Measurements from ENCODE around the gene TLE1. TPM values are rescaled to one million over a fixed set of nuclear protein-coding genes. Genes with fewer than 3 reads are reported as not detected.

TLE1 gene
- total and polyA plus RNA-seq, 9 donors, result 25.8 to 58.1 (median 41.1) TPM

DNA sequence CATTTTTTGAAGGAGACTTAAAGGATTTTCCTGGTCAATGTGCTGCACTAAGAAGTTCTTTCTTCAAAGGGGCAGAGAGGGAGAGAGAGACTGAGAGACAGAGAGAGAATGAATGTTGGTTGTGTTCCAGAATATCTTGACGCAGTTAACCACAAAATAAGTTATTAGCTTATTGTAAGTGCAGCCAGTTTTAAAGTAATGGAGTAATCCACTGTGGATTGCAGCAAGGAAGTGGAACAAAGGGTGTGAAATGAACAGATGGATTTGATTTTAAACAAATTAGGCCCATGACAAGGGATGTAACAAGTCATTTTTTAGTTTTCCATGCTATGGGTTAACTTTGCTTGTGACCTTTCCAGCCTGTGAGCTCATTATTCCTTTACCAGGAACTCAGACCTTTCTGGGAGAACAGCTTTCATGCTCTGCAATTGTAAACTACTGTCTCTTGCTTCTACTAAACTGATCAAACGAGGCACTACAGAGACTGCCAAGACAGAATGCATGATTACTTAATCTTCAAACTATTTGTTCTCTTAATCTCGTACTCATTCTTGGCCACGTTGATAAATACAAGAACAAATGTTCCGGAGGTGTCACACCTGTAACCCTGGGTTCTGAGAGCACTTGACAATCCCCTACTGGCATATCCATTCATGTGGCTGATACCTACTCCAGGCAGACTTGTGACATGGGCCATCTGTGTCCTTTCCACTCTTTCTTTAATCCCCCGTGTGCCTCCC, 131.1 kb downstream of the TLE1 start:
- peaks cover 4% of the 10 kb centered on the region for H3K4me1 ChIP-seq (ENCODE audit: insufficient read depth)
- H3K4me3 ChIP-seq, result no peak overlapping the region
- no peaks in the 10 kb centered on the region for H3K36me3 ChIP-seq
- 17 to 20% (median 18%) methylated on average over 6 of the region's 6 CpGs for WGBS, 3 donors
- H3K9me3 ChIP-seq, result no peaks in the 10 kb centered on the region
- no peak for DNase-seq
- TF ChIP-seq, protein P1, sequence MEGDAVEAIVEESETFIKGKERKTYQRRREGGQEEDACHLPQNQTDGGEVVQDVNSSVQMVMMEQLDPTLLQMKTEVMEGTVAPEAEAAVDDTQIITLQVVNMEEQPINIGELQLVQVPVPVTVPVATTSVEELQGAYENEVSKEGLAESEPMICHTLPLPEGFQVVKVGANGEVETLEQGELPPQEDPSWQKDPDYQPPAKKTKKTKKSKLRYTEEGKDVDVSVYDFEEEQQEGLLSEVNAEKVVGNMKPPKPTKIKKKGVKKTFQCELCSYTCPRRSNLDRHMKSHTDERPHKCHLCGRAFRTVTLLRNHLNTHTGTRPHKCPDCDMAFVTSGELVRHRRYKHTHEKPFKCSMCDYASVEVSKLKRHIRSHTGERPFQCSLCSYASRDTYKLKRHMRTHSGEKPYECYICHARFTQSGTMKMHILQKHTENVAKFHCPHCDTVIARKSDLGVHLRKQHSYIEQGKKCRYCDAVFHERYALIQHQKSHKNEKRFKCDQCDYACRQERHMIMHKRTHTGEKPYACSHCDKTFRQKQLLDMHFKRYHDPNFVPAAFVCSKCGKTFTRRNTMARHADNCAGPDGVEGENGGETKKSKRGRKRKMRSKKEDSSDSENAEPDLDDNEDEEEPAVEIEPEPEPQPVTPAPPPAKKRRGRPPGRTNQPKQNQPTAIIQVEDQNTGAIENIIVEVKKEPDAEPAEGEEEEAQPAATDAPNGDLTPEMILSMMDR (IDR thresholded peaks at IDR 0.05), result no peak
- TF ChIP-seq POLR2A (IDR thresholded peaks at IDR 0.05), result no peak
- no peak for TF ChIP-seq EP300 (IDR thresholded peaks at IDR 0.05)
- intact Hi-C loops (cut with DNase I), result loop anchor here in 1 of 4 donors (10.0 kb wide), 1 partner anchor 57 kb away; no protein-coding TSS in a partner anchor
- no peak overlapping the region for H3K27ac ChIP-seq
- H3K27me3 ChIP-seq, result no peaks in the 10 kb centered on the region

DNA sequence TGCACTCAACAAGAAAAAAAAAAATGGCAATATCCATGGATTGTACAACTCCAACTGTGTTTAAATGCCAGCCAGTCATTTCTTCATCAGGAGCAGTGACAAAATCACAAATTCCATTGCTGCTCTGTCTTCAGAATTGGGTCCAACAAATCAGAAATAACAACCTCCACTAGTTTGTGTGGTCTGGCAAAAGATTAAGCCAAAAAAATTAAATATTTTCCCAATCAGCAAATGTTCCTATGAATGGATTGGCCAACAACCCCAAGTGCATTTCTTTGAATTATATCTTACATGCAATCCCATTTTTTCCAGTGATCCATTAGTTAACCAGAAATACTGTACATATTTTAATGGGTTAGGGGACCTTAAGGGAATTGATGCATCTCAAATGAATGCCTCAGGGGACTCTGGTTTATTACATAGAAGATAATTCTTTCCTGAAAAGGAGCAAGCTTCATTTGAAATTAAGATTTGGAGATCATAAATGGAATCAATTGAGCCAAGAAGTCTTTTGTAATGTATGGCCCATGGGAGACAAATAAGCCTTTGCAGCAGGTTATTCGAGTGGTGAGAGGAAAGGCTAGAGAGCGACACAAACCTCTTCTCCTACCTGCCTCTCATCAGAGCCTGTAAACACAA, 131.8 kb downstream of the TLE1 start:
- intact Hi-C loops (cut with DNase I), result loop anchor here in 1 of 4 donors (10.0 kb wide), 1 partner anchor 57 kb away; no protein-coding TSS in a partner anchor
- TF ChIP-seq, protein P1 (IDR thresholded peaks at IDR 0.05), result no peak
- TF ChIP-seq POLR2A (IDR thresholded peaks at IDR 0.05) (no peak), EP300 (IDR thresholded peaks at IDR 0.05) (no peak)
- H3K36me3 ChIP-seq, result no peaks in the 10 kb centered on the region
- WGBS, 3 donors, result 54 to 68% (median 68%) methylated on average over 2 of the region's 2 CpGs
- H3K9me3 ChIP-seq, result no peaks in the 10 kb centered on the region
- DNase-seq, result no peak
- H3K27ac ChIP-seq, result no peak overlapping the region
- peaks cover 4% of the 10 kb centered on the region for H3K4me1 ChIP-seq (ENCODE audit: insufficient read depth)
- H3K27me3 ChIP-seq, result no peaks in the 10 kb centered on the region
- no peak overlapping the region for H3K4me3 ChIP-seq

DNA sequence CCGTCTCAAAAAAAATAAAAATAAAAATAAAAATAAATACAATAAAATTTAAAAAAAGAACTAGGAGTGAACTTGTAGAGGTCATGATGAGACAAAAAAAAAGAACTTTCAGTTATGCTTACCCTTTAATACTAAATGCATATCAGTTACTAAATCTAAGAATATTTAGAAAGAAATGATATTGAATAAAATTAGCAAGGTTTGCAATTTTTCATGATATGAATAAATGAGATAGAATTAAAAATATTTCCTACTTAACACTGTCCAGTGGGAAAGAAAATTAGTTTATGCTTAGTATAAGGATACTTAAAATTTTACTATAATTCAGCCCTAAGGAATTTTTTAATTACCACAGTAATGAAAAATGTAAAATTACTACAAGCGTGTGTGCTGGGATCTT, 132.4 kb downstream of the TLE1 start:
- Histone ChIP-seq H3K4me1 (ENCODE audit: insufficient read depth) (peaks cover 4% of the 10 kb centered on the region), H3K9me3 (no peaks in the 10 kb centered on the region), H3K27me3 (no peaks in the 10 kb centered on the region), H3K27ac (no peak overlapping the region), H3K4me3 (no peak overlapping the region), H3K36me3 (no peaks in the 10 kb centered on the region)
- no peak for DNase-seq
- TF ChIP-seq POLR2A (IDR thresholded peaks at IDR 0.05), result no peak
- no peak for TF ChIP-seq EP300 (IDR thresholded peaks at IDR 0.05)
- 84 to 91% (median 86%) methylated on average over 2 of the region's 2 CpGs for WGBS, 3 donors
- intact Hi-C loops (cut with DNase I), result loop anchor here in 1 of 4 donors (10.0 kb wide), 1 partner anchor 58 kb away; no protein-coding TSS in a partner anchor

DNA sequence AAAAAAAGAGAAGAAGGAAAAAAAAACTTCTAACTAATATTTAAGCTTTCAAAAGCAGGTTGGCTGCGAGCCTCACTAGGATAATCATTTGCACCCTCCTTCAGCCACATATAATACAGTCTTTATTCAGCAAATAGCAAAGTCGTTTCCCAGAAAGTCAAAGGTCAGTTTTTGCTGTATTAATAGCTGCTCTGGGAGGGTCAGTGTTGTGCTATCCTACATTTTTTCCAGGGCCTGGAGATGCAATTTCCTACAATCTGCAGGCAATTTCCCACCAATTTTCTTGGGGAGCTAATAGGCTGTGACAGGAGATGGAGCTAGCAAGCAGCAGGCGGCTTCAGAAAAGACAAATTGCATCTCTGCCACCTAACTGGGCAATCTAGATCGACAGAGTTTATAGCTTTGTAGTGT, 136.8 kb downstream of the TLE1 start:
- Histone ChIP-seq H3K36me3 (no peaks in the 10 kb centered on the region), H3K27ac (no peak overlapping the region), H3K4me1 (ENCODE audit: insufficient read depth) (peaks cover 4% of the 10 kb centered on the region), H3K27me3 (no peaks in the 10 kb centered on the region), H3K9me3 (no peaks in the 10 kb centered on the region), H3K4me3 (no peak overlapping the region)
- 52 to 56% (median 54%) methylated on average over 4 of the region's 4 CpGs for WGBS, 3 donors
- TF ChIP-seq, protein P1 (IDR thresholded peaks at IDR 0.05), result no peak
- TF ChIP-seq EP300 (IDR thresholded peaks at IDR 0.05), result no peak
- no peak for TF ChIP-seq POLR2A (IDR thresholded peaks at IDR 0.05)
- intact Hi-C loops (cut with DNase I), result loop anchor here in 1 of 4 donors (10.0 kb wide), 1 partner anchor 62 kb away; no protein-coding TSS in a partner anchor
- no peak for DNase-seq
